GM12878 (cell line): ENCODE results near the gene ZNF165. TPM values are rescaled to one million over a fixed set of nuclear protein-coding genes. Genes with fewer than 3 reads are reported as not detected.

Source experiments
- ATAC-seq: fragments of 200-7000 bp; cut with Tn5 transposase; 3 replicates; pipeline ENCODE4 v1.9.1; 2020; ENCODE audit warnings: mild to moderate bottlenecking, moderate library complexity
- BruUV-seq: library from RNA; stranded (reverse); fragments of 400-500 nt; replicated peaks from 2 replicates; lab custom pipeline; 2021; lab: Mats Ljungman, UMichigan
- CTCF ChIA-PET: fragments of 300-600 bp; sonication (Branson Sonifier 250); formaldehyde crosslinking; extraction: SDS; loops from one replicate; lab custom pipeline; 2021; ENCODE audit warnings: inconsistent platforms; lab: Yijun Ruan, JAX
- POLR2A ChIA-PET: fragments of 350-600 bp; formaldehyde crosslinking; extraction: SDS; loops from one replicate; lab custom pipeline; 2021; ENCODE audit warnings: inconsistent platforms; lab: Charles Lee
- RAD21 ChIA-PET: fragments of 300-600 bp; sonication (Branson Sonifier 250); formaldehyde crosslinking; loops from one replicate; lab custom pipeline; 2023; ENCODE audit warnings: antibody characterized with exemption; ENCODE audit not compliant: unreplicated experiment; lab: Charles Lee
- SMC1A ChIA-PET: fragments of 300-600 bp; sonication (Branson Sonifier 250); formaldehyde crosslinking; loops from one replicate; lab custom pipeline; 2023; ENCODE audit not compliant: unreplicated experiment, uncharacterized antibody; lab: Charles Lee
- DNase-seq: peaks from one replicate; pipeline ENCODE4 v3.0.0-alpha.2; 2011; ENCODE audit warnings: low read depth, low spot score
- FAIRE-seq: peaks from 3 replicates; lab custom pipeline; 2011; peaks lifted over from hg19 to GRCh38; lab: Jason Lieb, UNC
- H2AFZ ChIP-seq: 2 replicates; pipeline ENCODE4 v1.6.0; 2011; ENCODE audit warnings: low read depth, low read length, control low read depth; ENCODE audit not compliant: control insufficient read depth
- H3K27ac ChIP-seq: 2 replicates; pipeline ENCODE4 v1.5.1; 2011; ENCODE audit warnings: control low read depth; ENCODE audit not compliant: control insufficient read depth, insufficient read depth
- H3K27me3 ChIP-seq, 2 experiments: replicated peaks in 1 of 2; 2 replicates each; pipeline versions ENCODE4 v1.6.0 to v1.6.1; 2011; ENCODE audit warnings: low read length in 1 of 2; ENCODE audit not compliant: control insufficient read depth in 2 of 2, insufficient read depth in 2 of 2
- H3K36me3 ChIP-seq, 2 experiments: 2 replicates each; pipeline ENCODE4 v1.5.1; 2011; ENCODE audit warnings: low read length in 1 of 2; ENCODE audit not compliant: control insufficient read depth in 2 of 2, insufficient read depth in 2 of 2
- H3K4me1 ChIP-seq: 2 replicates; pipeline ENCODE4 v1.6.1; 2011; ENCODE audit warnings: mild to moderate bottlenecking, low read length, moderate library complexity, mixed read lengths; ENCODE audit not compliant: control insufficient read depth, insufficient read depth
- H3K4me2 ChIP-seq: 2 replicates; pipeline ENCODE4 v1.6.0; 2011; ENCODE audit warnings: control low read depth; ENCODE audit not compliant: control insufficient read depth, insufficient read depth
- H3K4me3 ChIP-seq: fragments of 200-600 bp; sonication (generic); 2 replicates; pipeline ENCODE4 v1.5.1; 2016
- H3K79me2 ChIP-seq: 2 replicates; pipeline ENCODE4 v1.6.0; 2011; ENCODE audit warnings: low read length; ENCODE audit not compliant: control insufficient read depth, insufficient read depth
- H3K9ac ChIP-seq: 2 replicates; pipeline ENCODE4 v1.8.0; 2011; ENCODE audit warnings: low read length, control low read depth, mixed read lengths; ENCODE audit not compliant: control insufficient read depth, insufficient read depth
- H3K9me3 ChIP-seq: replicated peaks from 3 replicates; pipeline ENCODE4 v1.5.1; 2011; ENCODE audit warnings: mild to moderate bottlenecking, low read length; ENCODE audit not compliant: control insufficient read depth, insufficient read depth
- H4K20me1 ChIP-seq: 2 replicates; pipeline ENCODE4 v1.6.0; 2011; ENCODE audit not compliant: control insufficient read depth, insufficient read depth
- CBFB ChIP-seq: IDR thresholded peaks from 2 replicates; pipeline ENCODE4 v1.6.1; 2016; ENCODE audit warnings: antibody characterized with exemption, low read depth
- CEBPB ChIP-seq, 2 experiments: fragments of 150-350 bp in 1 of 2; IDR thresholded peaks; 2 replicates each; pipeline ENCODE4 v1.6.1; 2012 to 2014; ENCODE audit warnings: low read depth in 2 of 2, low read length in 2 of 2, borderline replicate concordance in 1 of 2, inconsistent platforms in 1 of 2
- CHD4 ChIP-seq: fragments of 200-600 bp; sonication (generic); IDR thresholded peaks from 2 replicates; pipeline ENCODE4 v1.6.1; 2016; ENCODE audit warnings: mild to moderate bottlenecking
- E2F4 ChIP-seq: IDR thresholded peaks from 2 replicates; pipeline ENCODE4 v1.6.1; 2012; ENCODE audit warnings: low read depth, low read length, improper control_type of control experiment
- EP300 ChIP-seq, 2 experiments: fragments of 150-350 bp in 1 of 2; IDR thresholded peaks; 2 replicates each; pipeline ENCODE4 v1.6.1; 2011 to 2012; ENCODE audit warnings: low read depth in 2 of 2, low read length in 2 of 2, borderline replicate concordance in 1 of 2, improper control_type of control experiment in 1 of 2, inconsistent platforms in 1 of 2; ENCODE audit not compliant: control insufficient read depth in 1 of 2
- JUNB ChIP-seq: IDR thresholded peaks from 2 replicates; pipeline ENCODE4 v1.6.1; 2016; ENCODE audit warnings: antibody characterized with exemption, mild to moderate bottlenecking
- MTA3 ChIP-seq: IDR thresholded peaks from 2 replicates; pipeline ENCODE4 v1.6.1; 2012; ENCODE audit warnings: low read length, inconsistent platforms, borderline replicate concordance
- NBN ChIP-seq: fragments of 450-650 bp; IDR thresholded peaks from 2 replicates; pipeline ENCODE4 v1.6.1; 2016
- NR2C2 ChIP-seq: IDR thresholded peaks from 2 replicates; pipeline ENCODE4 v1.6.1; 2011; ENCODE audit warnings: borderline replicate concordance, low read depth; ENCODE audit not compliant: control insufficient read depth, insufficient read length
- RELA ChIP-seq: fragments of 450-650 bp; IDR thresholded peaks from 2 replicates; pipeline ENCODE4 v1.8.0; 2014; ENCODE audit warnings: borderline replicate concordance; ENCODE audit not compliant: partially characterized antibody
- SIN3A ChIP-seq: IDR thresholded peaks from 2 replicates; pipeline ENCODE4 v1.6.1; 2012; ENCODE audit warnings: low read depth, low read length, improper control_type of control experiment
- TCF3 ChIP-seq: IDR thresholded peaks from 2 replicates; pipeline ENCODE4 v1.6.1; 2012; ENCODE audit warnings: low read depth, mild to moderate bottlenecking, low read length, borderline replicate concordance; ENCODE audit not compliant: insufficient read depth
- YBX1 ChIP-seq: fragments of 450-650 bp; IDR thresholded peaks from 2 replicates; pipeline ENCODE4 v1.6.1; 2016; ENCODE audit warnings: antibody characterized with exemption
- ZBTB11 ChIP-seq: fragments of 450-650 bp; formaldehyde crosslinking; IDR thresholded peaks from 2 replicates; pipeline ENCODE4 v1.5.0; 2022; ENCODE audit warnings: mild to moderate bottlenecking, missing genetic modification characterization
- ZNF207 ChIP-seq: fragments of 450-650 bp; IDR thresholded peaks from 2 replicates; pipeline ENCODE4 v1.6.1; 2014; ENCODE audit warnings: antibody characterized with exemption, mild to moderate bottlenecking, borderline replicate concordance
- ZNF24 ChIP-seq: fragments of 450-650 bp; IDR thresholded peaks from 2 replicates; pipeline ENCODE4 v1.6.1; 2017; ENCODE audit warnings: antibody characterized with exemption, mild to moderate bottlenecking
- ZNF384 ChIP-seq: IDR thresholded peaks from 2 replicates; pipeline ENCODE4 v1.6.1; 2012; ENCODE audit warnings: low read depth, mild to moderate bottlenecking, low read length, improper control_type of control experiment, borderline replicate concordance
- in situ Hi-C: fragments of 300-500 bp; cut with MboI; formaldehyde crosslinking; loops from 9 replicates; pipeline ENCODE4 v1.14.3; 2018; ENCODE audit warnings: mixed read lengths
- intact Hi-C: fragments of 100-400 bp; cut with micrococcal nuclease; formaldehyde crosslinking; loops from one replicate; pipeline ENCODE4 v1.14.2; 2022; ENCODE audit not compliant: unreplicated experiment
- polyA plus RNA-seq, 11 experiments: library from polyadenylated mRNA; depleted of rRNA in 4 of 11; unstranded in 6 of 11; stranded (reverse) in 5 of 11; fragments of >200 nt; fragmentation: Nextera tagmentation in 4 of 11; fragmentation: Illumina TruSeq in 1 of 11; extraction: Ambion mirVana in 4 of 11; extraction: Trizol in 1 of 11; gene quantifications; 1 replicate in 1 of 11; 2 replicates in 10 of 11; pipeline versions ENCODE4 v1.2.1 to v1.2.3, GENCODE V29; 2011 to 2016; ENCODE audit warnings: inconsistent platforms in 2 of 11, missing spikeins in 2 of 11, low read depth in 1 of 11
- total RNA-seq, 4 experiments: library from RNA; depleted of rRNA in 3 of 4; stranded (reverse); fragments of >200 nt in 3 of 4; fragmentation: Illumina TruSeq in 1 of 4; extraction: Trizol in 1 of 4; gene quantifications; 2 replicates each; pipeline versions ENCODE4 v1.2.1 to v1.2.3, GENCODE V29; 2013 to 2021

The ZNF165 gene
- total and polyA plus RNA-seq, 10 of the 15 experiments (the other 5 are each of a cell fraction or from before 2014, with no cell fraction given), result 1.1 to 5.0 (median 2.9) TPM

GRCh38 chr6:28064272-28064671 lies 16.1 kb upstream of the ZNF165 start (continued):
- TF ChIP-seq E2F4, result no peak
- TF ChIP-seq ZNF24, result no peak
- TF ChIP-seq ZBTB11 (CRISPR knock-in tag), result no peak
- no peak for TF ChIP-seq ZNF207
- TF ChIP-seq JUNB, result no peak

- BruUV-seq, result no TSS peak
- peaks cover 0 to 4% of the 10 kb centered on the region in 2 experiments; a peak in 1 of 4 replicates for H3K27me3 ChIP-seq
- H3K4me3 ChIP-seq, result no peak overlapping the region
- RAD21 ChIA-PET, result no interaction called here
- H3K4me2 ChIP-seq, result no peak overlapping the region
- no peak for DNase-seq
- no peaks in the 10 kb centered on the region for H3K36me3 ChIP-seq
- FAIRE-seq, result no peak
- no peak overlapping the region for H2AFZ ChIP-seq
- no peaks in the 10 kb centered on the region for H3K4me1 ChIP-seq
- intact Hi-C loops (no loop called here), in situ Hi-C loops (no loop called here)
- no peaks in the 10 kb centered on the region for H3K9me3 ChIP-seq
- ATAC-seq, result no peak
- no peak overlapping the region for H3K9ac ChIP-seq
- H3K79me2 ChIP-seq, result no peaks in the 10 kb centered on the region
- SMC1A ChIA-PET, result no interaction called here
- no peak overlapping the region for H3K27ac ChIP-seq
- POLR2A ChIA-PET, result no interaction called here
- CTCF ChIA-PET, result interaction anchor here (1.0 kb wide), 1 partner anchor 27 kb away, joined by 3 read pairs; no protein-coding TSS in a partner anchor
- no peaks in the 10 kb centered on the region for H4K20me1 ChIP-seq
- TF ChIP-seq ZNF384 (no peak), NBN (no peak), YBX1 (no peak), CBFB (no peak), RELA (no peak), SIN3A (no peak), CHD4 (no peak), CEBPB (IDR thresholded peaks at IDR 0.05; ENCODE audit: borderline replicate concordance in 1 of 2, low read depth in 2 of 2, low read length in 2 of 2) (no peak), NR2C2 (no peak), TCF3 (no peak), ZBTB11 (CRISPR knock-in tag) (no peak), EP300 (IDR thresholded peaks at IDR 0.05; ENCODE audit: borderline replicate concordance in 1 of 2, control insufficient read depth in 1 of 2, low read depth in 2 of 2, low read length in 2 of 2) (no peak), MTA3 (no peak)
Observed at GRCh38 chr6:28068067-28068466, 12.3 kb upstream of the ZNF165 start.
